Endodermal cell (in vitro differentiated cells): Measurements from ENCODE around the gene ZNF837. TPM values are rescaled to one million over a fixed set of nuclear protein-coding genes. Genes with fewer than 3 reads are reported as not detected.

Source experiments
- DNase-seq: peaks from one replicate; pipeline ENCODE4 v3.0.0-alpha.2; 2017
- H3K27ac ChIP-seq: 2 replicates; pipeline ENCODE4 v1.5.1; 2013; ENCODE audit warnings: mild to moderate bottlenecking, low read depth, low read length, moderate library complexity
- H3K27me3 ChIP-seq: 2 replicates; pipeline ENCODE4 v1.6.1; 2013; ENCODE audit warnings: mild to moderate bottlenecking, low read length, moderate library complexity; ENCODE audit not compliant: insufficient read depth, control insufficient read depth, poor library complexity, severe bottlenecking
- H3K36me3 ChIP-seq: 2 replicates; pipeline ENCODE4 v1.7.0; 2013; ENCODE audit warnings: mild to moderate bottlenecking, low read length, moderate library complexity; ENCODE audit not compliant: control insufficient read depth, insufficient read depth
- H3K4me1 ChIP-seq: one replicate; pipeline ENCODE4 v1.7.0; 2013; ENCODE audit warnings: low read length; ENCODE audit not compliant: control insufficient read depth, insufficient read depth
- H3K4me3 ChIP-seq: 2 replicates; pipeline ENCODE4 v1.5.1; 2013; ENCODE audit warnings: mild to moderate bottlenecking, low read length, moderate library complexity
- H3K9ac ChIP-seq: 2 replicates; pipeline ENCODE4 v1.6.1; 2013; ENCODE audit warnings: mild to moderate bottlenecking, low read length, moderate library complexity; ENCODE audit not compliant: poor library complexity, severe bottlenecking; ENCODE audit errors: extremely low read depth
- H3K9me3 ChIP-seq: 2 replicates; pipeline ENCODE4 v1.6.1; 2013; ENCODE audit warnings: mild to moderate bottlenecking, low read length, moderate library complexity; ENCODE audit not compliant: control insufficient read depth
- H3K27ac Mint-ChIP-seq: 2 replicates; pipeline ENCODE4 v1.8.0; 2020; ENCODE audit warnings: mixed read lengths
- H3K27me3 Mint-ChIP-seq: 2 replicates; pipeline ENCODE4 v1.8.0; 2021; ENCODE audit warnings: mild to moderate bottlenecking, mixed read lengths; ENCODE audit not compliant: insufficient read depth
- H3K36me3 Mint-ChIP-seq: 2 replicates; pipeline ENCODE4 v1.8.0; 2020; ENCODE audit warnings: low read depth, mixed read lengths
- H3K4me1 Mint-ChIP-seq: 2 replicates; pipeline ENCODE4 v1.8.0; 2020; ENCODE audit warnings: mixed read lengths
- H3K4me3 Mint-ChIP-seq: 2 replicates; pipeline ENCODE4 v1.8.0; 2020; ENCODE audit warnings: mild to moderate bottlenecking, moderate library complexity, mixed read lengths
- H3K9me3 Mint-ChIP-seq: 2 replicates; pipeline ENCODE4 v1.8.0; 2020; ENCODE audit warnings: mild to moderate bottlenecking, mixed read lengths
- WGBS, 2 experiments: methylation state at CpG; one replicate each; pipeline versions ENCODE4 v1.1.5 to v1.1.7; 2013; ENCODE audit warnings: missing lambda C conversion rate in 2 of 2, mixed read lengths in 1 of 2; ENCODE audit not compliant: insufficient coverage in 1 of 2, insufficient read length in 1 of 2; 5-methylcytosine and 5-hydroxymethylcytosine counted together
- total RNA-seq, 2 donors: library from RNA; stranded (reverse); fragmentation: NEBNext Ultra II Directional in 1 of 2; extraction: Animal tissue kit (Norgen Biotek cat#: 25700) in 1 of 2; gene quantifications; 2 replicates in 1 of 2; 3 replicates in 1 of 2; pipeline ENCODE4 v1.2.1, GENCODE V29; 2021
- TF ChIP-seq, protein P1 (sequence below): fragments of 200-600 bp; sonication (generic); conservative IDR thresholded peaks from 2 replicates; pipeline ENCODE4 v1.5.0; 2021; ENCODE audit warnings: antibody characterized with exemption, mild to moderate bottlenecking

Gene ZNF837
- total RNA-seq, 2 donors from 2014 or later, result 3.1 to 3.8 TPM

DNA sequence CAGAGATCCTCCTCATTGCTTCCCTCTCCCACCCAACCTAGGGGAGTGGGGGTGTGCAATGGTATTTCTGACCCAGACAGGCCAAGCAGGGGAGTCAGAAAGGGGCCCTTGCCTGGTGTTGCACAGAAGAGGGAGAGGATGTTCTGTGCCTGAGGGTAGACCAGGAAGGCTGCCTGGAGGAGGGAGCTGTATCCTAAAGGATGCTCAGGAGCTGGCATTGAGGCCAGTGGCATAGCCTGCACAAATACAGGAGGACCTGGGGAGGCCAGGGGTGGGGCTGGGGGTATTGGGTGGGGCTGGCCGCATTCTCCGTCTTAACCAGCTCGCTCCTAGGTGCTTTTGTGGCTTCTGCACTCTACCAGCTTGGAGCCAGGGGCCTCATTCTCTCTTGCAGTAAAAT, 19.1 kb upstream of the ZNF837 start:
- WGBS, 2 experiments, result 94 to 97% methylated on average over 3 of the region's 3 CpGs
- Mint-ChIP-seq H3K36me3 (peaks cover 4% of the 10 kb centered on the region), H3K27ac (no peak overlapping the region), H3K4me1 (peaks cover 10% of the 10 kb centered on the region), H3K27me3 (peaks cover 54% of the 10 kb centered on the region), H3K9me3 (no peaks in the 10 kb centered on the region), H3K4me3 (peak overlapping the region; percentile 76)
- Histone ChIP-seq H3K27me3 (no peaks in the 10 kb centered on the region), H3K9me3 (no peaks in the 10 kb centered on the region), H3K27ac (no peak overlapping the region), H3K4me1 (peaks cover 6% of the 10 kb centered on the region), H3K36me3 (peaks cover 5% of the 10 kb centered on the region), H3K4me3 (no peak overlapping the region), H3K9ac (no peak overlapping the region)
- DNase-seq, result no peak
- TF ChIP-seq, protein P1, sequence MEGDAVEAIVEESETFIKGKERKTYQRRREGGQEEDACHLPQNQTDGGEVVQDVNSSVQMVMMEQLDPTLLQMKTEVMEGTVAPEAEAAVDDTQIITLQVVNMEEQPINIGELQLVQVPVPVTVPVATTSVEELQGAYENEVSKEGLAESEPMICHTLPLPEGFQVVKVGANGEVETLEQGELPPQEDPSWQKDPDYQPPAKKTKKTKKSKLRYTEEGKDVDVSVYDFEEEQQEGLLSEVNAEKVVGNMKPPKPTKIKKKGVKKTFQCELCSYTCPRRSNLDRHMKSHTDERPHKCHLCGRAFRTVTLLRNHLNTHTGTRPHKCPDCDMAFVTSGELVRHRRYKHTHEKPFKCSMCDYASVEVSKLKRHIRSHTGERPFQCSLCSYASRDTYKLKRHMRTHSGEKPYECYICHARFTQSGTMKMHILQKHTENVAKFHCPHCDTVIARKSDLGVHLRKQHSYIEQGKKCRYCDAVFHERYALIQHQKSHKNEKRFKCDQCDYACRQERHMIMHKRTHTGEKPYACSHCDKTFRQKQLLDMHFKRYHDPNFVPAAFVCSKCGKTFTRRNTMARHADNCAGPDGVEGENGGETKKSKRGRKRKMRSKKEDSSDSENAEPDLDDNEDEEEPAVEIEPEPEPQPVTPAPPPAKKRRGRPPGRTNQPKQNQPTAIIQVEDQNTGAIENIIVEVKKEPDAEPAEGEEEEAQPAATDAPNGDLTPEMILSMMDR, result no peak

DNA sequence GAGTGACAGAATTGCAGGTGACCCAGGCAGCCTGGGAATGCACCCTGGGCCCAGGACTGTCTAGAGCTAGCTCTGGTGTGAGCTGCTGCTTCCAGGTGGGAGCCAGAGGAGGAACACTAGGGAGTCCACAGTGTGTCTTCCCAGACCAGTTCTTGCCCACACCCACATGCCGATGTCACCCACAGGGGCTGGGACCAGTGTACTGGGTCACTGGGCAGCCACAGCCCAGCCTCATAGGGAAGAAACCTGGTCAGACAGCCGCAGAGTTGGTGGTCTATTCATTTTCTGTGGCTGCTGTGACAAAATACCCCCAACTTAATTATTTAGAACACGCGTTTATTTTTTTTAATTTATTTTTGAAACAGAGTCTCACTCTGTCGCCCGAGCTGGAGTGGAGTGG, 17.7 kb upstream of the ZNF837 start:
- no peak overlapping the region for H3K27ac Mint-ChIP-seq
- Histone ChIP-seq H3K27me3 (no peaks in the 10 kb centered on the region), H3K36me3 (peaks cover 17% of the 10 kb centered on the region), H3K4me1 (peaks cover 6% of the 10 kb centered on the region), H3K9ac (no peak overlapping the region), H3K4me3 (no peak overlapping the region), H3K9me3 (no peaks in the 10 kb centered on the region), H3K27ac (no peak overlapping the region)
- peaks cover 14% of the 10 kb centered on the region for H3K36me3 Mint-ChIP-seq
- peaks cover 57% of the 10 kb centered on the region for H3K27me3 Mint-ChIP-seq
- no peak overlapping the region for H3K4me3 Mint-ChIP-seq
- H3K4me1 Mint-ChIP-seq, result peaks cover 10% of the 10 kb centered on the region
- no peaks in the 10 kb centered on the region for H3K9me3 Mint-ChIP-seq
- no peak for DNase-seq
- TF ChIP-seq, protein P1, result no peak
- 92 to 97% methylated on average over 6 of the region's 6 CpGs for WGBS, 2 experiments

DNA sequence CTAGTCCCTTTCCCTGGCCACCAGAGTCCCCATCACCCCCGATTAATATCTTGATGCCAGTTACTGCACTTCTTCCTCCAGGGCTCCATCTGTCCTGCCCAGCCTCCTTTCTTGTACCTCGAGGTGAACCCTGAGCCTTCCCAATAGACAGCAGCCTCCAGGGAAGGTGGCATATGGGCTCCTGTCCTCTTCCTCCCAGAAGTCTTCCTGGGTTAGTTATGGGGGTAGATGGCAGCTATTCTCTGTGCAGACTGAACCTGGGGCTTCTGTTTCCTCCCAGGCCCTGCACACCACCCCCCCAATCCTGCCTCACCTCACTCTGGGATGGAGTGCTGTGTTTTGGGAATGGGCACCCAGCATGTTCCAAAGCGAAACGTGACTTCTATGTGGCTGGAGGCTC, 17.3 kb upstream of the ZNF837 start:
- no peaks in the 10 kb centered on the region for H3K9me3 Mint-ChIP-seq
- whole genome bisulfite sequencing, 2 experiments, result 80 to 89% methylated on average over 3 to 4 of the region's 4 CpGs

More for the DNA sequence above, 17.3 kb upstream of the ZNF837 start:
- Histone ChIP-seq H3K4me3 (no peak overlapping the region), H3K27me3 (no peaks in the 10 kb centered on the region), H3K9me3 (no peaks in the 10 kb centered on the region), H3K36me3 (peaks cover 21% of the 10 kb centered on the region), H3K27ac (no peak overlapping the region), H3K9ac (no peak overlapping the region), H3K4me1 (peaks cover 6% of the 10 kb centered on the region)
- Mint-ChIP-seq H3K4me3 (no peak overlapping the region), H3K27me3 (peaks cover 57% of the 10 kb centered on the region), H3K27ac (no peak overlapping the region), H3K4me1 (peaks cover 10% of the 10 kb centered on the region), H3K36me3 (peaks cover 19% of the 10 kb centered on the region)
- DNase-seq, result no peak
- TF ChIP-seq, protein P1, result no peak
